Dermis microvascular lymphatic vessel endothelial cell (primary cell): ENCODE data around the gene ZC3H12A. TPM values are rescaled to one million over a fixed set of nuclear protein-coding genes. Genes with fewer than 3 reads are reported as not detected.

Experiments
- DNase-seq, 2 donors: peaks; one replicate each; pipeline versions ENCODE4 v3.0.0 to v3.0.0-alpha.2; 2010; ENCODE audit warnings: low read depth in 2 of 2
- total RNA-seq: library from RNA; depleted of rRNA; stranded (reverse); fragments of >200 nt; gene quantifications from 2 replicates; pipeline ENCODE4 v1.2.1, GENCODE V29; 2014

ZC3H12A gene
- total RNA-seq, 1 donor from 2014 or later, result 1.9 TPM

- DNase-seq, result no peak
Measured at GRCh38 chr1:37478451-37478881, 4.1 kb downstream of the ZC3H12A start.

DNA sequence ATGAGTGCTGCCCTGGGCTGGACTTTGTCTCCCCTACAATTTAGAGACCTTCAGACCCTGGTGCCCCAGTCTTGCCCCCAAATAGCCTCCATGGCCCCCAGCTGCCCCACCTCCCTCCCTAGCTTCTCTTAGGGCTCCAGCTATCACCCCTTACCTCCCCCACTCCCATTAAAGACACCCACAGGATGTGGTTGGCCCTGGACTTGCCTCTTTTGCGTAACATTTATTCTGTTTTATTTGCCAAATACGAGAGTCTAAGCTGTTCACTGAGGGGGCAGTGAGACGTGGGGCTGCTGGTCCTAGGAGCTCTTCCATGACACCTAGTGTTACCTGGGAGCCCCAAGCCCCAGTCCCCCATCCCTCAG, 4.5 kb downstream of the ZC3H12A start:
- DNase-seq, result no peak

- DNase-seq, result peak; percentile 36 to 86
Measured at GRCh38 chr1:37479255-37480124, 5.1 kb downstream of the ZC3H12A start.

DNA sequence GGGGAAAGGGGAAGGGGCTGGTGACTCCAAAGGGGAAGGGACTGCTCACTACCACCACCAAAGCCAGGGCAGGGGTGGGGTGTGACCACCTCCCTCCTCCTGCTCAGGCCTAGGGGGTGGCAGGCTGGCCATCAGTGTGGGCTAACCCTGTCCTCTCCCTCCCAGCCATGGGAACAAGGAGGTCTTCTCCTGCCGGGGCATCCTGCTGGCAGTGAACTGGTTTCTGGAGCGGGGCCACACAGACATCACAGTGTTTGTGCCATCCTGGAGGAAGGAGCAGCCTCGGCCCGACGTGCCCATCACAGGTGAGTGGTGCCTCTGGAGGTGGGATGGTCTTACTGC, 5.7 kb downstream of the ZC3H12A start:
- no peak for DNase-seq

GRCh38 chr1:37480581-37481288, 6.4 kb downstream of the ZC3H12A start:
- DNase-seq, result no peak

- no peak for DNase-seq
Measured at GRCh38 chr1:37481289-37482003, 7.1 kb downstream of the ZC3H12A start.

GRCh38 chr1:37482004-37482785, 7.8 kb downstream of the ZC3H12A start:
- no peak for DNase-seq

DNA sequence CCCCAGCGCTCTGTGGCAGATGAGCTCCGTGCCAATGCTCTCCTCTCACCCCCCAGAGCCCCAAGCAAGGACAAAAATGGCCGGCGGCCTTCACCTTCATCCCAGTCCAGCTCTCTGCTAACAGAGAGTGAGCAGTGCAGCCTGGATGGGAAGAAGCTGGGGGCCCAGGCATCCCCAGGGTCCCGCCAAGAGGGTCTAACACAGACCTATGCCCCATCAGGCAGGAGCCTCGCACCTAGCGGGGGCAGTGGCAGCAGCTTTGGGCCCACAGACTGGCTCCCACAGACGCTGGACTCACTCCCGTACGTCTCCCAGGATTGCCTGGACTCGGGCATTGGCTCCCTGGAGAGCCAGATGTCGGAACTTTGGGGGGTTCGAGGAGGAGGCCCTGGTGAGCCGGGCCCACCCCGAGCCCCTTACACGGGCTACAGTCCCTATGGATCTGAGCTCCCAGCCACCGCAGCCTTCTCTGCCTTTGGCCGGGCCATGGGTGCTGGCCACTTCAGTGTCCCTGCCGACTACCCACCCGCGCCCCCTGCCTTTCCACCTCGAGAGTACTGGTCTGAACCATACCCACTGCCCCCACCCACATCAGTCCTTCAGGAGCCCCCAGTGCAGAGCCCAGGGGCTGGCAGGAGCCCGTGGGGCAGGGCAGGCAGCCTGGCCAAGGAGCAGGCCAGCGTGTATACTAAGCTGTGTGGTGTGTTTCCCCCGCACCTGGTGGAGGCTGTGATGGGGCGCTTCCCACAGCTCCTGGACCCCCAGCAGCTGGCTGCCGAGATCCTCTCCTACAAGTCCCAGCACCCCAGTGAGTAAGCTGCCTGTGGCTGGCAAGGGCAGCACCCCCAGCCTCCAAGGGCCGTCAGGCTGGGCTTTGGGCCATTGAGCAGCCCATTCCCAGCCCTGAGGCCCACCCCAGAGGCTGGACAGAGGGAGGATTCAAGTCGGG, 8.7 kb downstream of the ZC3H12A start:
- no peak for DNase-seq

GRCh38 chr1:37483785-37484184, 9.4 kb downstream of the ZC3H12A start:
- DNase-seq, result no peak

DNA sequence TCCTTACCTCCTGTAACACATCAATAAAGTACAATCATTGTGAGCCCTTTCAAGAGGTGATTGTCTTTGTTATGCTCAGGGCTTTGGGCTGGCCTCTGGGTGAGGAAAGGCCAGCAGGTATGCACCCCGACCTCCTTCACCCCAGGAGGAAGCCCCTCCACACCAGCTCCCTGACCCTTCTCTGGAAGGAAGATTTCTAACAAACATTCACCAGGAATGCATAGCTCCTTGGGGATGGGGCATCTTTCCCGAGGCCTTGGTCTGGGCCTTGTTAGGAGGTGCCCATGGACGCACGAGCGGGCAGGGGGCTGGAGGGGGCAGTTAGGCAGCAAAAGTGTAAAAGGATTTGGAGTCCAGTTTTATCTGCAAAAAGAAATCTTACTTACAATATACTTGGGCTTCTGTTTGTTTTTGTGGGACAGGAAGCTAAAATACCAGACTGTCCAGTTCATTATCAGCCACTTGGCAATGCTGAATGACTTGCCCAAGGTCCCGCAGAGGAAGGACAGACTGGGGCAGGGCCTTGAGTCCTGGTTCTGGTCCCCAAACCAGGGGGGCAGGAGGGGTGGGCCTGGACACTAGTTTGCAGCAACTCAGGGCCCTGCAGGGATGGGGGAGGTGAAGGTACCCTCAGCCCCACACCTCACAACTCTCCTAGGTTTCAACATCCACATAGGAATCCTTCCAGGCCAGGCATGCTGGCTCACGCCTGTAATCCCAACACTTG, 10.1 kb downstream of the ZC3H12A start:
- DNase-seq, result no peak

DNA sequence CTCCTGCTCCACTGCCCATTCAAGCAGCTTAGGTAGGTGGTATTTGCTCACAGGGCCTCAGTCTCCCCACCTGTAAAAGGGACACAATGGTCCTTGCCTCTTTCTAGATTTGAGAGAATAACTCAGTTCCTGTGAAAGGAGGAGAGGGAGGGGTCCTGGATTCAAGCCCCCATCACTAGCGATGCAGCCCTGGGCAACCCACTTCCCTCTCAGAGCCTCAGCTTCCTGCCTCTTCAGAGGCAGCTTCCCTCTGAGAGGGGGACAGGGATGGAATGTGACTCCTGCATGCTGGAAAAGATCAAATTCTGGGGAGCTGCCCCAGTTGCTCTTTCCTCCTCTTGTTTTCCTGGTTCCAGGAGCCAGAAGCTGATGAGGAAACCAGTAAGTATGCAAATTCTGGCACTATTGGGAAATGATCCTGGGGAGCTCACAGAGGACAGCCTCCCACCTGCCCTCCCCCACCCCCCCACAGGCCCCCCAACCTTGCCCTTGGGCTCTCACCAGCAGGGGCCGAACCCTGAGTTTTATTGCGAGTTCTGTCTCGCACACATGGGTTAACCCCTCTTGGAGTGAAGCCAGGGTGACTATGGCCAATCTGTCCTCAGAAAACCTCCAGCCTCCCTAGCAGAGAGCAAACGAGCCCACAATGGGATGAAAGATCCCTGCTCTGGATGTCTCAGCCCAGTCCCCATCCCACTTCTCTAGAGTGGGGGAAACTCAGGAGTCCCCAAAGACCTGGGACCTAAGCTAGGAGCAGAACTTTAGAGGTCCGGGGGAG, 11.7 kb downstream of the ZC3H12A start:
- DNase-seq, result no peak

DNA sequence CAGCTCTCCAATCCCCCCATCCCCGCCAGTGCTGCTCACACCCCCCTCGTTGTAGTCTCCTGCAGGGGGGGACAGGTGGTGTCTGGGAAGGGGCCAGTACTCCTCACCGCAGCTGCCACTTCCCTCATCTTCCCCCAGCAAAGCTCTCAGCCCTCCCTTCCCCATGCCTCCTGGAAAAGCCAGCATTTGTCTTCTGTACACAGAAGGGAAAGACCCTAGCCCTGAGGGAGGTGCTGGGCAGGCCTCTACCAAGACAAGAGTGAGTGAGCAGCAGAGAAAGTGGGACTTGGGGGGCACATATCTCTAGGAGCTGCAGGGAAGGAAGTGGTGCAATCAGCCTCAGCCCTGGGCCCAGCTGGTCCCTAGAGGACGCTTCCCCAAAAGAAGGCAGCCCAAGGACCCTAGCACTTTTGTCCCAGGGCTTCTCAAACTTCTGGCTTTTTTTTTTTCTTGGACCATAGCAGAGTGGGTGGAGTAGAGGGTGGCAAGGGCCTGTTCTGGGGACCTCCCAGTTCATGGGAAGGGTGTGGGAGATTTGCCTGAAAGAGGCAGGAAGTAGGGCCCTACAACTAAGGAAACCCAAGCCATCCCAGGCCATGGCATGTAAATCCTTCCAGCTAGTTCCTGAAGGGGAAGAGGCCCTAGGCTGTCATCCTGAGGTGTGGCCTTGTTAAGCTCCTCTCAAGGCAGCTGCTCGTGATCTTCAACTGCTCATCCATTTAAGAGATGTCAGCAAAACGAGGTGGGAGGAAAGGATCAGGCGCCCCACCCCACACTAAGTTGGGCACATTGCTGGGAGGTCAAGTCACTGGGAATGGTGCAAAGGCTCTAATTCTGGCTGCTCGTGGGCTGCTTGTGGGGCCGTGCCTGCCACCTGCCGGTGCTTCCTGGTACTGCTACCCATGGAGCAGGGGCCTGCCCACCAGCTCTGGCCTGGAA, 12.6 kb downstream of the ZC3H12A start:
- DNase-seq, result peak; percentile 34 to 68

- no peak for DNase-seq
Measured at GRCh38 chr1:37487619-37487984, 13.2 kb downstream of the ZC3H12A start.

GRCh38 chr1:37493336-37494098, 19.1 kb downstream of the ZC3H12A start:
- DNase-seq, result no peak

- no peak for DNase-seq
Measured at GRCh38 chr1:37495875-37496274, 21.5 kb downstream of the ZC3H12A start.

DNA sequence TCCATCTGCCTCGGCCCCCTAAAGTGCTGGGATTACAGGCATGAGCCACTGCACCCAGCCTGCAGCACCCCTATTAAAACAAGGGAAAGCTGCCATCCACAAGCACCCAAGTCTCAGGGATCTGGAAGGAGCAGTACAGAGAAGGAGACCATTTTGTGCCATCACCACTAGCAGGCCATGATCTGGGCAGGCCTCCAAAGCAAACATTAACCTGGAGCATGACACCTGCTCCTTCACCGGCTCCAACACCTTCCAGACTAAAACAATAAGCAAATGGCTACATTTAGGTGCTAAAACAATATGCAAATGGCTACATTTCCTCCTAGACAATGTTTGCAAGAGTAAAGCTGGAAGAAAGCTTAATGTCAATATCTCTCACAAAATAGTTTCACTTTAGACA, 23.5 kb downstream of the ZC3H12A start:
- no peak for DNase-seq
